ENCODE measurements around the gene SH3GL1.

SH3GL1 gene

GRCh38 chr19:4431808-4432674 is 31.7 kb upstream of the SH3GL1 start:
- DNase-seq (ENCODE audit: low read depth in 2 of 2): no peak

- no peak for DNase-seq (ENCODE audit: low read depth in 2 of 2)
Measured at GRCh38 chr19:4431296-4431695, 30.9 kb upstream of the SH3GL1 start.

- DNase-seq (ENCODE audit: low read depth in 2 of 2): no peak
Measured at GRCh38 chr19:4430760-4431159, 30.4 kb upstream of the SH3GL1 start.

GRCh38 chr19:4429771-4430171 is 29.4 kb upstream of the SH3GL1 start:
- DNase-seq (ENCODE audit: low read depth in 2 of 2): no peak

- DNase-seq (ENCODE audit: low read depth in 2 of 2): no peak
Measured at GRCh38 chr19:4429256-4429655, 28.9 kb upstream of the SH3GL1 start.

- DNase-seq (ENCODE audit: low read depth in 2 of 2): no peak
Measured at GRCh38 chr19:4428326-4428975, 28.1 kb upstream of the SH3GL1 start.

- no peak for DNase-seq (ENCODE audit: low read depth in 2 of 2)
Measured at GRCh38 chr19:4425537-4425936, 25.2 kb upstream of the SH3GL1 start.

- DNase-seq (ENCODE audit: low read depth in 2 of 2): no peak
Measured at GRCh38 chr19:4423416-4424126, 23.2 kb upstream of the SH3GL1 start.

- no peak for DNase-seq (ENCODE audit: low read depth in 2 of 2)
Measured at GRCh38 chr19:4416268-4416667, 15.9 kb upstream of the SH3GL1 start.

GRCh38 chr19:4415352-4415751 is 15.0 kb upstream of the SH3GL1 start:
- no peak for DNase-seq (ENCODE audit: low read depth in 2 of 2)

- no peak for DNase-seq (ENCODE audit: low read depth in 2 of 2)
Measured at GRCh38 chr19:4414800-4415321, 14.5 kb upstream of the SH3GL1 start.

- DNase-seq (ENCODE audit: low read depth in 2 of 2): no peak
Measured at GRCh38 chr19:4414144-4414799, 13.9 kb upstream of the SH3GL1 start.

GRCh38 chr19:4413588-4413987 is 13.2 kb upstream of the SH3GL1 start:
- no peak for DNase-seq (ENCODE audit: low read depth in 2 of 2)

- no peak for DNase-seq (ENCODE audit: low read depth in 2 of 2)
Measured at GRCh38 chr19:4409123-4409933, 9.0 kb upstream of the SH3GL1 start.

- DNase-seq (ENCODE audit: low read depth in 2 of 2): no peak
Measured at GRCh38 chr19:4406626-4407025, 6.3 kb upstream of the SH3GL1 start.

GRCh38 chr19:4405977-4406376 is 5.6 kb upstream of the SH3GL1 start:
- DNase-seq (ENCODE audit: low read depth in 2 of 2): no peak

GRCh38 chr19:4403005-4403761 is 2.8 kb upstream of the SH3GL1 start:
- DNase-seq (ENCODE audit: low read depth in 2 of 2): no peak

GRCh38 chr19:4402171-4403004 is 2.0 kb upstream of the SH3GL1 start, which contains the start of gene CHAF1A:
Gene CHAF1A, plus strand, starts transcription at chr19:4402640. Its CDS starts 123 bp downstream, at chr19:4402763.
- DNase-seq (ENCODE audit: low read depth in 2 of 2): peak; percentile 99

GRCh38 chr19:4401769-4402170 is 1.4 kb upstream of the SH3GL1 start:
- no peak for DNase-seq (ENCODE audit: low read depth in 2 of 2)

All from stimulated activated CD4-positive, alpha-beta T cell treated with anti-CD3 and anti-CD28 coated beads, Interleukin-15, amount 100 ng/mL, for 48 hours (primary cell).